ENCODE results near the gene BRICD5. TPM values are rescaled to one million over a fixed set of nuclear protein-coding genes. Genes with fewer than 3 reads are reported as not detected.
"Not testable (repeated sequence)": the region's sequence is repeated elsewhere in the genome, so short reads cannot be mapped to it uniquely, and the experiment has no call there.

BRICD5 gene
- total and polyA plus RNA-seq, 4 donors: 2.1 to 13.5 (median 9.3) TPM

GRCh38 chr16:2243031-2243528, 32.4 kb upstream of the BRICD5 start:
- no peak overlapping the region for H3K27ac ChIP-seq (ENCODE audit: low read depth in 1 of 2, low read length in 1 of 2)
- TF ChIP-seq CTCF (IDR thresholded peaks at IDR 0.05; ENCODE audit: control extremely low read depth, extremely low read depth): no peak
- no peak for ATAC-seq (ENCODE audit: insufficient read depth, low FRiP score)
- WGBS, 2 donors: 97 to 98% methylated on average over 19 of the region's 19 CpGs
- H3K4me3 ChIP-seq: no peak overlapping the region
- H3K9me3 ChIP-seq (ENCODE audit: control insufficient read depth in 4 of 4, insufficient read depth in 3 of 4, low read length in 3 of 4): no peaks in the 10 kb centered on the region
- no peaks in the 10 kb centered on the region for H3K27me3 ChIP-seq (ENCODE audit: control insufficient read depth in 3 of 3, insufficient read depth in 3 of 3, low read length in 2 of 3)
- H3K36me3 ChIP-seq (ENCODE audit: control insufficient read depth in 4 of 4, insufficient read depth in 4 of 4, low read length in 4 of 4): peaks cover 6 to 44% (median 22%) of the 10 kb centered on the region in 4 donors
- no peak overlapping the region for H3K9ac ChIP-seq (ENCODE audit: insufficient read depth in 1 of 2, low read length in 2 of 2)
- no peak for DNase-seq
- peaks cover 0 to 2% (median 0%) of the 10 kb centered on the region in 5 donors for H3K4me1 ChIP-seq (ENCODE audit: control insufficient read depth in 5 of 5, insufficient read depth in 5 of 5, low read length in 5 of 5)

GRCh38 chr16:2242598-2242997, 31.9 kb upstream of the BRICD5 start:
- WGBS, 2 donors: 74 to 86% methylated on average over 9 to 11 of the region's 11 CpGs
- peaks cover 0 to 2% (median 0%) of the 10 kb centered on the region in 5 donors for H3K4me1 ChIP-seq (ENCODE audit: control insufficient read depth in 5 of 5, insufficient read depth in 5 of 5, low read length in 5 of 5)
- peaks cover 6 to 44% (median 22%) of the 10 kb centered on the region in 4 donors for H3K36me3 ChIP-seq (ENCODE audit: control insufficient read depth in 4 of 4, insufficient read depth in 4 of 4, low read length in 4 of 4)

GRCh38 chr16:2240331-2240730, 29.7 kb upstream of the BRICD5 start:
- H3K27me3 ChIP-seq (ENCODE audit: control insufficient read depth in 3 of 3, insufficient read depth in 3 of 3, low read length in 2 of 3): peaks cover 0 to 23% (median 4%) of the 10 kb centered on the region in 3 donors
- H3K27ac ChIP-seq (ENCODE audit: low read depth in 1 of 2, low read length in 1 of 2); DNase-seq; H3K9ac ChIP-seq (ENCODE audit: insufficient read depth in 1 of 2, low read length in 2 of 2); H3K4me3 ChIP-seq; ATAC-seq (ENCODE audit: insufficient read depth, low FRiP score); H3K9me3 ChIP-seq (ENCODE audit: control insufficient read depth in 4 of 4, insufficient read depth in 3 of 4, low read length in 3 of 4): not testable (repeated sequence)
- peaks cover 0 to 14% (median 7%) of the 10 kb centered on the region in 5 donors for H3K4me1 ChIP-seq (ENCODE audit: control insufficient read depth in 5 of 5, insufficient read depth in 5 of 5, low read length in 5 of 5)
- H3K36me3 ChIP-seq (ENCODE audit: control insufficient read depth in 4 of 4, insufficient read depth in 4 of 4, low read length in 4 of 4): peaks cover 2 to 39% (median 18%) of the 10 kb centered on the region in 4 donors
- 86 to 91% methylated on average over 9 of the region's 9 CpGs for WGBS, 2 donors

More at GRCh38 chr16:2242598-2242997, 31.9 kb upstream of the BRICD5 start:
- H3K9me3 ChIP-seq (ENCODE audit: control insufficient read depth in 4 of 4, insufficient read depth in 3 of 4, low read length in 3 of 4): no peaks in the 10 kb centered on the region
- DNase-seq (no peak), ATAC-seq (ENCODE audit: insufficient read depth, low FRiP score) (no peak)
- no peak overlapping the region for H3K4me3 ChIP-seq
- no peak overlapping the region for H3K9ac ChIP-seq (ENCODE audit: insufficient read depth in 1 of 2, low read length in 2 of 2)
- H3K27me3 ChIP-seq (ENCODE audit: control insufficient read depth in 3 of 3, insufficient read depth in 3 of 3, low read length in 2 of 3): peaks cover 0 to 4% (median 0%) of the 10 kb centered on the region in 3 donors
- no peak for TF ChIP-seq CTCF (IDR thresholded peaks at IDR 0.05; ENCODE audit: control extremely low read depth, extremely low read depth)
- no peak overlapping the region for H3K27ac ChIP-seq (ENCODE audit: low read depth in 1 of 2, low read length in 1 of 2)

- Histone ChIP-seq H3K9ac (ENCODE audit: insufficient read depth in 1 of 2, low read length in 2 of 2) (no peak overlapping the region), H3K27me3 (ENCODE audit: control insufficient read depth in 3 of 3, insufficient read depth in 3 of 3, low read length in 2 of 3) (peaks cover 0 to 27% (median 4%) of the 10 kb centered on the region in 3 donors), H3K4me1 (ENCODE audit: control insufficient read depth in 5 of 5, insufficient read depth in 5 of 5, low read length in 5 of 5) (peaks cover 0 to 14% (median 7%) of the 10 kb centered on the region in 5 donors), H3K9me3 (ENCODE audit: control insufficient read depth in 4 of 4, insufficient read depth in 3 of 4, low read length in 3 of 4) (peaks cover 0 to 14% (median 0%) of the 10 kb centered on the region in 4 donors), H3K27ac (ENCODE audit: low read depth in 1 of 2, low read length in 1 of 2) (no peak overlapping the region), H3K4me3 (no peak overlapping the region), H3K36me3 (ENCODE audit: control insufficient read depth in 4 of 4, insufficient read depth in 4 of 4, low read length in 4 of 4) (peaks cover 2 to 39% (median 18%) of the 10 kb centered on the region in 4 donors)
- ATAC-seq (ENCODE audit: insufficient read depth, low FRiP score): no peak
- DNase-seq: no peak
- TF ChIP-seq CTCF (IDR thresholded peaks at IDR 0.05; ENCODE audit: control extremely low read depth, extremely low read depth): no peak
- WGBS, 2 donors: 79 to 85% methylated on average over 15 of the region's 15 CpGs
Observed at GRCh38 chr16:2238838-2239675, 28.4 kb upstream of the BRICD5 start.

All from lung (tissue), 12 donors.